Epithelial cell of esophagus (primary cell): ENCODE data around the gene IL36RN.

Source experiments
- DNase-seq: peaks from one replicate; pipeline ENCODE4 v3.0.0; 2010; ENCODE audit warnings: low read depth
- H3K4me3 ChIP-seq: 2 replicates; pipeline ENCODE4 v1.5.1; 2011; ENCODE audit warnings: mild to moderate bottlenecking, low read length, control low read depth
- CTCF ChIP-seq: IDR thresholded peaks from 2 replicates; pipeline ENCODE4 v1.5.1; 2011; ENCODE audit warnings: low read depth, mild to moderate bottlenecking, low read length, control low read depth, inconsistent platforms; ENCODE audit not compliant: insufficient read depth; ENCODE audit errors: missing control alignments

IL36RN gene

GRCh38 chr2:113054066-113054465 is 4.9 kb upstream of the IL36RN start:
- DNase-seq: peak; percentile 51
- no peak for TF ChIP-seq CTCF
- H3K4me3 ChIP-seq: no peak overlapping the region

- H3K4me3 ChIP-seq: no peak overlapping the region
- TF ChIP-seq CTCF: no peak
- no peak for DNase-seq
Observed at GRCh38 chr2:113056521-113056920, 2.5 kb upstream of the IL36RN start.

GRCh38 chr2:113057117-113057516 is 1.9 kb upstream of the IL36RN start:
- TF ChIP-seq CTCF: no peak
- DNase-seq: no peak
- no peak overlapping the region for H3K4me3 ChIP-seq

GRCh38 chr2:113058411-113058994 is 495 bp upstream of the IL36RN start:
- DNase-seq: peak; percentile 88

GRCh38 chr2:113060396-113060795 is 1.4 kb downstream of the IL36RN start:
- DNase-seq: peak; percentile 57
- H3K4me3 ChIP-seq: no peak overlapping the region
- no peak for TF ChIP-seq CTCF

More at GRCh38 chr2:113058411-113058994, 495 bp upstream of the IL36RN start:
- no peak overlapping the region for H3K4me3 ChIP-seq
- no peak for TF ChIP-seq CTCF

GRCh38 chr2:113060796-113061195 is 1.8 kb downstream of the IL36RN start:
- DNase-seq: no peak
- TF ChIP-seq CTCF: no peak
- no peak overlapping the region for H3K4me3 ChIP-seq

- H3K4me3 ChIP-seq: no peak overlapping the region
- no peak for DNase-seq
- no peak for TF ChIP-seq CTCF
Observed at GRCh38 chr2:113061241-113061640, 2.2 kb downstream of the IL36RN start.
